Prostate gland (tissue), 2 donors: Measurements from ENCODE around the gene IWS1. TPM values are rescaled to one million over a fixed set of nuclear protein-coding genes. Genes with fewer than 3 reads are reported as not detected.

Experiments used
- DNase-seq: peaks from one replicate; pipeline ENCODE4 v3.0.0-alpha.2; 2019; ENCODE audit warnings: low spot score
- H3K27ac ChIP-seq, 2 donors: fragments of 200-600 bp; sonication (generic); 2 replicates each; pipeline ENCODE4 v1.5.1; 2017 to 2019
- H3K27me3 ChIP-seq: fragments of 200-600 bp; sonication (generic); replicated peaks from 2 replicates; pipeline ENCODE4 v1.5.1; 2019; ENCODE audit not compliant: insufficient read depth
- H3K36me3 ChIP-seq, 2 donors: fragments of 200-600 bp; sonication (generic); 1 replicate in 1 of 2; 2 replicates in 1 of 2; pipeline versions ENCODE4 v1.5.1 to v1.8.1; 2017 to 2019
- H3K4me1 ChIP-seq: fragments of 200-600 bp; sonication (generic); replicated peaks from 2 replicates; pipeline ENCODE4 v1.5.1; 2019
- H3K4me3 ChIP-seq, 2 donors: fragments of 200-600 bp; sonication (generic); 2 replicates each; pipeline ENCODE4 v1.5.1; 2017 to 2019
- H3K9me3 ChIP-seq: fragments of 200-600 bp; sonication (generic); 2 replicates; pipeline ENCODE4 v1.5.1; 2017
- CTCF ChIP-seq, 4 experiments: fragments of 200-600 bp in 2 of 4; fragments of 450-650 bp in 2 of 4; sonication (generic) in 2 of 4; IDR thresholded peaks; 1 replicate in 3 of 4; 2 replicates in 1 of 4; pipeline ENCODE4 v1.5.1; 2016 to 2019; ENCODE audit warnings: antibody characterized with exemption in 4 of 4, mild to moderate bottlenecking in 2 of 4, moderate library complexity in 2 of 4
- POLR2A ChIP-seq: fragments of 450-650 bp; IDR thresholded peaks from one replicate; pipeline ENCODE4 v1.6.1; 2016; ENCODE audit warnings: antibody characterized with exemption, mild to moderate bottlenecking
- POLR2AphosphoS5 ChIP-seq: sonication (generic); formaldehyde crosslinking; IDR thresholded peaks from one replicate; pipeline ENCODE4 v1.6.1; 2017; ENCODE audit warnings: antibody characterized with exemption
- WGBS: methylation state at CpG from one replicate; pipeline ENCODE4 v1.1.5; 2018; 5-methylcytosine and 5-hydroxymethylcytosine counted together
- intact Hi-C: fragments of 100-400 bp; cut with DNase I; formaldehyde crosslinking; loops from one replicate; pipeline ENCODE4 v1.14.2; 2022
- small RNA-seq, 2 donors: library from RNA; depleted of rRNA; stranded (forward); fragments of <200 nt; gene quantifications; one replicate each; pipeline ENCODE3, GENCODE V24; 2016
- total RNA-seq, 2 donors: library from RNA; depleted of rRNA; stranded (reverse); fragments of >200 nt; gene quantifications; one replicate each; pipeline ENCODE4 v1.1.0, GENCODE V29; 2016

IWS1 gene
- total RNA-seq, 2 donors from 2014 or later = 36.6 to 42.3 TPM

DNA sequence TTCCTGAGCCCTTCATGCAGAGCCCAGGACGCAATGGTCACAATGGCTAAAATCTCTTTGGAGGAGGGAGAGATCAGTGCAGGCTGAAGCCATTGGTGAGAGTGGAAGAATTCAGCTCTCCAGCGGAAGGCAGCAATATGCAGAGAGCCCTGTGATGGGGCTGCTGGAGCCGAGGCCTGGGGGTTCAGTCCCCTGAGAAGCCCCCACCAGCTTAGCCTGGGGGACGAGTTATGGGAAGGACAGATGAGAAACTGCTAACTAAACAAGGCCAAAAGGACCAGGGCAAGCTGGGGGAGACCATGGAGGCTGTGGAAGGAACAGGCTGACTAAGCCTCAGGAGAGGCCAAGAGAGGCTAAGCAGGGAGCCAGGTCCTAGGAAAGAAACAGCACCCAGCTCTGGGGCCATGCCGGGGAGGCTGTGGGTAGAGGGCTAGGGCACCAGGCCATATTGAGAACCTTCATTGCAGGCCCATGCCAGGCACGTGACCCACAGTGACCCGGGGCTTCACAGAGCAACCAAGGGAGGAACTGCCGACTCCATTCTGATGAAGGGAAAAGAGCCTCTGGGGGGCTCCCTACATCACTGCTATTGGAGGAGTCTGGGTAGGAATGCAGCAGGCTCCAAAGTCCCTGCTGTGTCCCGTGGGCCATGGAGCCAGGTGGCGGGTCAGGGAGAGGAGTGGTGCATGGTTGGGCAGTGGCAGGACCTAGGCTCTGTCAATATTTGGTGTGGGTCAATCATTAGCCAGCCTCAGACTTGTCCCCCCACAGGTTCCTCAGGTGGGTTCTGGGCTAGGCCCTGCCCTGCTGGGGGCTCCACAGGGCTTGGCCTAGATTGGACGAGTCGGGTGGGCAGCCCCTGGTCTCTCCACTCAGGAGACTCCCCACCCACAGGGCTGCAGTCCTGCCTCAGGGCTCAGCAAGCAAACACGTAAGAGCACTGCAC is 88.2 kb downstream of the IWS1 start:
- no peak overlapping the region for H3K27ac ChIP-seq
- H3K9me3 ChIP-seq = no peaks in the 10 kb centered on the region
- no peaks in the 10 kb centered on the region for H3K27me3 ChIP-seq
- H3K4me1 ChIP-seq = no peaks in the 10 kb centered on the region
- no peak overlapping the region for H3K4me3 ChIP-seq
- DNase-seq = no peak
- intact Hi-C loops = no loop called here
- no peaks in the 10 kb centered on the region for H3K36me3 ChIP-seq
- WGBS = 80% methylated on average over 13 of the region's 13 CpGs
- TF ChIP-seq POLR2AphosphoS5 (no peak), POLR2A (no peak), CTCF (IDR thresholded peaks at IDR 0.05) (no peak)

GRCh38 chr2:127437056-127437455 is 89.2 kb downstream of the IWS1 start:
- Histone ChIP-seq H3K27me3 (no peaks in the 10 kb centered on the region), H3K4me3 (no peak overlapping the region), H3K36me3 (no peaks in the 10 kb centered on the region), H3K9me3 (no peaks in the 10 kb centered on the region), H3K4me1 (no peaks in the 10 kb centered on the region), H3K27ac (no peak overlapping the region)
- TF ChIP-seq POLR2A = no peak
- no peak for DNase-seq
- intact Hi-C loops = no loop called here
- 87% methylated on average over 9 of the region's 9 CpGs for WGBS

- no peak overlapping the region for H3K27ac ChIP-seq
- no peaks in the 10 kb centered on the region for H3K4me1 ChIP-seq
- 96% methylated on average over 6 of the region's 6 CpGs for WGBS
- DNase-seq = no peak
- H3K36me3 ChIP-seq = no peaks in the 10 kb centered on the region
- H3K4me3 ChIP-seq = no peak overlapping the region
- no peaks in the 10 kb centered on the region for H3K9me3 ChIP-seq
- H3K27me3 ChIP-seq = no peaks in the 10 kb centered on the region
- intact Hi-C loops = no loop called here
- TF ChIP-seq CTCF (IDR thresholded peaks at IDR 0.05) (no peak), POLR2A (no peak), POLR2AphosphoS5 (no peak)
Observed at GRCh38 chr2:127434515-127434914, 91.8 kb downstream of the IWS1 start.

GRCh38 chr2:127431408-127432023 is 94.8 kb downstream of the IWS1 start:
- intact Hi-C loops = no loop called here
- 81% methylated on average over 14 of the region's 14 CpGs for WGBS

More at GRCh38 chr2:127431408-127432023, 94.8 kb downstream of the IWS1 start:
- no peak for DNase-seq
- Histone ChIP-seq H3K36me3 (no peaks in the 10 kb centered on the region), H3K9me3 (no peaks in the 10 kb centered on the region), H3K4me3 (no peak overlapping the region), H3K27ac (no peak overlapping the region), H3K4me1 (no peaks in the 10 kb centered on the region), H3K27me3 (no peaks in the 10 kb centered on the region)
- no peak for TF ChIP-seq POLR2AphosphoS5
- no peak for TF ChIP-seq CTCF (IDR thresholded peaks at IDR 0.05)
- no peak for TF ChIP-seq POLR2A

Small RNA genes lying within 50 kb of the gene (small RNA-seq; reads per million reads assigned to genes)
- gene RNU4-48P = 0 reads per million in 2 donors

Other genes with a start within 250 kb of the IWS1 start
- gene ERCC3, start 232.3 kb downstream of the IWS1 start, total RNA-seq = 10 to 100 TPM; 29.8 to 61.3 TPM
- 10 to 100 TPM; 61.6 to 63.8 TPM for gene MAP3K2, start 138.5 kb downstream of the IWS1 start, total RNA-seq
- gene PROC, start 108.1 kb downstream of the IWS1 start, total RNA-seq = not detected
- 1 to 10 TPM in 1 of 2 donors, not detected in 1; 1.4 TPM for gene MYO7B, start 9.2 kb upstream of the IWS1 start, total RNA-seq
- gene GPR17, start 119.7 kb upstream of the IWS1 start, total RNA-seq = not detected
- 10 to 100 TPM; 31.9 to 63.2 TPM for gene LIMS2, start 149.0 kb upstream of the IWS1 start, total RNA-seq
- 10 to 100 TPM; 14.8 to 22.2 TPM for gene SFT2D3, start 175.0 kb upstream of the IWS1 start, total RNA-seq